HG03159 (cell line): Measurements from ENCODE around the gene TNFAIP8.
A peak's percentile ranks its signal among the peaks of the same experiment; 100 is the strongest.

Experiments used
- ATAC-seq: cut with Tn5 transposase; IDR thresholded peaks from one replicate; pipeline ENCODE4 v1.9.1; 2021; ENCODE audit warnings: mild to moderate bottlenecking, moderate library complexity; ENCODE audit not compliant: unreplicated experiment

Gene TNFAIP8

DNA sequence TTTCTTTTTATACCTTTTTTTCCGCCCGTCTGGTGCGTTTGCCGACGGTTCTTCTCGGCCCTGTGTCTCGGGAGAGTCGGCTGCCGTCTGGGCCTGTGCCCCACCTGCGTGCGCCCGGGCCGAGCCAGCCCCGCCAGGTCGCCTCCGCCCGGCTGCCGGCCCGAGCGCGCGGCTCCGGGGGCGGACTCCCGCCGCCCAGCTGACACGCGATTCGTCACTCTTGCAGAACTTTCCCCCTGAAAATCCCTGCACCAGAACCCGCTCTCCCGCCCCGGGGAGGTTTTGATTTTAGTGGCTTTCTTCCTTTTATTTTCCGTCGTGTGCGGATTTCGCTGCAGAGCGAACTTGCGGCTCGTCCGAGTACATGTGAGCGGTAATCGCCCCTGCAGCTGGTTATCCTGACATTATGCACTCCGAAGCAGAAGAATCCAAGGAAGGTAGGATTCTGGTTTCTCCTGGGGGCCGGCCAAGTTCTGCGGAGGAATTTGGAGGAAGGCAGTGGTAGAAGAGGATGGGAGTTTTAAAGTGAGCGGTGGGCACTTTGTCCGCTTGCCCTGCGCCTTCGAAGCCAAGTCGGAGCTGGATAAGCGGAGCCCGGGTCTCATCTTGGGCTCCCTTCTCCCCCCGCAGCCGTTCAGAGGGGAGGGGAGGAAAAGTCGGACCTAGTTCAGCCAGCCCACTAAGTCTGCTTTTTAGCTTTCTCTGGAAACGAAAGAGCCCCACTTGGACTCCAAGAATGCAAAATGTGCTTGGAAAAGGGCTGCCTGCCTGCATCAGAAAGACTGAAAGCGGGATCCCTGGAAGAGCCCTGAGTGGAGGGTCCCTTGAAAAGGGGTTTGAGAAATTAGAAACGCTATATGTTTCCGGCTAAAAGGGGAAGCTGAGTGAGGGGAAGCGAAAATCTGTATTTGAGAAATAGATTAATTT is at the start of gene TNFAIP8:
Gene TNFAIP8, plus strand, starts transcription at position 335 of the 927 bp plus-strand sequence. Its CDS starts 72 bp downstream, at position 407.
- ATAC-seq: peak; percentile 34

DNA sequence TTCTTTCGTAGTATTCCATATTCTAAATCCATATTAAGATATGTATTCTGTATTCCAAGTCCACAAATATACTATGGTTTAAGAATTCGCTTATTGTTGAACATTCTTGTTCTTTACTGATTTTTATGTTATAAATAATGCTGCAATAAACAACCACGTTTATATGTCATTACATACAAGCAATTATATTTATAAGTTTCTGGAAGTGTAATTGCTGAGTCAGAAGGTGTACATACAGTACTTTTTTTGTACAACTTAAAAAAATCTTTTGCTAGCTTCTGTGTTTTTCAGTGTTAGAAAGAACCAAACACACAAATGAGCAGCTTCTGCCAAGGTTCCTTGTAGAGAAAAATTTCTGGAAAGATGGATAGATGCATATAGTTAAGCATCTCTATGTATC is 48.6 kb upstream of the TNFAIP8 start:
- ATAC-seq: no peak

DNA sequence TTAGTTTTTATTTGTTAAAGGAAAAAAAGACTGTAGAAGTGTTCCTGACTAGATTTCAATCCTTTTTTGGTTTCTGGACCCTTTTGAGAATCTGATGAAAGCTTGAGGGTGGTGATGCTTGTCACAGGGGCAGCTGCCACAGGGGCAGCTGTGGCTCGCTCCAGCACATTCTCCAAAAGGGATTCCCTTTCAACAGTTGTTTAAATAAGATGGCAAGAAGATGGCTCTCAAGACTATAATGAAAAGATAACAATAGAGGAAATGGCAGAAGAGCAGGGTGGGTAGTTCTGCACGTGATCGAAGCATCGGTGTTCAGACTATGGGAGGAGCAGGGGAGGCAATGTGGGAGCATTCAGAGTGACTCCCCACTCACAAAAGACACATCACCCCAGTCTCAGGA is 46.5 kb upstream of the TNFAIP8 start:
- ATAC-seq: no peak

DNA sequence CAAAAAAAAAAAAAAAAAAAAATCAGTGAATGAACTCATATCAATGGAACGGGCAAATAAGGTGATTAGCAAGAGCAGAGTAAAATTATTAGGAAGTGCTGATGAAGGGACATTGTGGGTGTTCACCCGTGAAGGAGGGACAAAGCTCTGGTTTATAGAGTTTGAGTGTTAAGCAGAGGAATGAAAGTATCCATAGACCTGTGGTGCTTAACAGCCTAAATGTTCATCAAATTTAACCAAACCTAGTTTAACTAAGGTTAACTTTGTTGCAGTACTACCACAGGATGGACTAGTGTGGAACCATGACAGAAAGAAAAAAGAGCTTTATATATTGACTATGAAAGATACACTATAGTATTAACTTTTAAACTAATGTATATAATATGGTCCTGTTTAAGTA is 44.1 kb upstream of the TNFAIP8 start:
- ATAC-seq: no peak

DNA sequence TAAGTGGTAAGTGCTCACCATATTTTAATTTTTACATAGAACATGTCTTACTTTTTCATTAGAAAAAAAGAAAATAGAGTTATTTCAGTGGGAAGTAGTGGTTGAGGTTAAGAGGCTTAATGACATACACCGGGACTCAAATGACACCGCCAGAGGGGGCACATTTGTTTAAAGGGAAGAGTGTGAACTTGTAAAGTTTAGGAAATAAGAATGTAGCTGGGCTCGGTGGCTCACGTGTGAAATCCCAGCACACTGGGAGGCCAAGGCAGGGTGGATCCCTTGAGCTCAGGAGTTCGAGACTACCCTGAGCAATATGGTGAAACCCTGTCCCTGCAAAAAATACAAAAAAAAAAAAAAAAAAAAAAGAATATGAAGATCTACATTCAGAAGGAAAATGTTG is 43.4 kb upstream of the TNFAIP8 start:
- no peak for ATAC-seq

DNA sequence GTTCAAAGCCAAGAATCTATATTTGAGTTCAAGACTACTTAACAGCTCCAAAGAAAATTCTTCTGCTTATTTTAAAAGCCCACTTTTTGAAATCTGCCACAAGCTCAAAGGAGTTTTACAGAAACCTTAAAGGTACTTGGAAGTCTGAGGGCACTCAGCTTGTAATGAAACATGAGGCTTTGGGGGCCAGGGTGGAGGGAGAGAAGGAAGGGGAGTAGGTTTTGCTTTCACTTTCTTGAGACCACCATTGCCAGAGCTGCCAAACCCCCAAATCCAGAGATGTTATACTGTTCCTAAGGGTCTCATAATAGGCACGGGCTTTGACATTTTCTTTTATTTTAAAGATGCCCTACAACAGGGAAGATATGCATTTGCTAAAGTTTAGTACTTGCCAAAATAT is 42.6 kb upstream of the TNFAIP8 start:
- ATAC-seq: no peak

DNA sequence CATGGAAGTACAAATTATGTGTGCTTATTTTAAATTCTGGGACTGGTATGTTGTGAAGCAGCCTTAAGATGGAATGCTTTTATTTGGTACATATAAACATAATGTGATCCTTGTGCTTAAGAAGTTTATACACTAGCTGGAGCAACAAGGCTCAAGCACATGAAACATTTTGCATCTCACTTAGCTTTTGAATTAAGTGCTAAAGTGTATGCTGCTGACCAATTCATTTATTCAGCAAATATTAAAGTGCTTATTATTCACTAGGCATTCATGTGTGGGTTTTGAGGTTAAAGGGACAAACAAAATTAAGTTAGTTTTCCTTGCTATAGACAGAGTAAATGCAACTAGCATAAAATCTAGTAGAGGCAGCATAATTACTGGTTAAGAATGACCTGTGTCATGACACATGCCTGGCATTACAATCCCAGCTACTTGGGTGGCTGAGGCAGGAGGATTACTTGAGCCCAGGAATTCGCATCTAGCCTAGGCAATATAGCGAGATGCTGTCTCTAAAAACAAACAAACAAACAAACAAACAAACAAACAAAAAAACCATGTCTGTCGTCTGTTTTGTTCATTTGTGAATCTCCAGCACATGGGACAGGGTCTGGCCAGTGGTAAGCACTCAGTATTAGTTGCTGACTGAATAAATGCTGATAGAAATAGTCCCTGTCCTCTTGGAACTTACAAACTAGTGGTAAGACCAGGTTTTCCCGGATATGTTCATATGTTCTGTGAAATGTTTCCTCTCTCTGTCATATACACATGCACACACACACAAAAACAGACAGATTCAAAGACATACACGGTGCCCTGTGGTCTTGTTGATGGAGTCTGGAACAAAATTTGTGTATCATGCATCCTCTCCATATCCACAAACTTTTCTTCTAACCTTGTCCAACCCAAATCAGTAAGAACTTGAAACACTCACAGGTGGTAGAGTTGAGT is 41.9 kb upstream of the TNFAIP8 start:
- ATAC-seq: no peak

DNA sequence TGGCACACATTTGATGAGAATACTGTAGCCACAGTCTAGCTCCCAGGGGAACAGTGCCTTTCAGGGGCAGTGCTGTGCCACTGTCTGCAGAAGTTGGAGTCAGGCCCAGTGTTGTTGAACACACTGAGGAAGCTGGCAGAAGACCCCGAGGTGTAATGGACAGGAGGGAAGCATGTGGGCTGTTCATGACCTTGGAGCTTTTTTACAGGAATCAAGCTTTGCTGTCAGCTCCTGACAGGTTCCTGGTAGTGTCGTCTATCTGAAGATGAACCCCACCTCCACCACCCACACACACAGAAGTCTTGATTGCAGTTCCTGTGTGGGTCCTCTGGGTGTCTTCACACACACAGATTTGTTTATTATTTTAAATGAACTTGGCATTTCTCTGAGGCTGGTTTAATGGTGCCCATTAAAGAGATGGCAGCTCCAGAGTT is 40.3 kb upstream of the TNFAIP8 start:
- ATAC-seq: peak; percentile 81

DNA sequence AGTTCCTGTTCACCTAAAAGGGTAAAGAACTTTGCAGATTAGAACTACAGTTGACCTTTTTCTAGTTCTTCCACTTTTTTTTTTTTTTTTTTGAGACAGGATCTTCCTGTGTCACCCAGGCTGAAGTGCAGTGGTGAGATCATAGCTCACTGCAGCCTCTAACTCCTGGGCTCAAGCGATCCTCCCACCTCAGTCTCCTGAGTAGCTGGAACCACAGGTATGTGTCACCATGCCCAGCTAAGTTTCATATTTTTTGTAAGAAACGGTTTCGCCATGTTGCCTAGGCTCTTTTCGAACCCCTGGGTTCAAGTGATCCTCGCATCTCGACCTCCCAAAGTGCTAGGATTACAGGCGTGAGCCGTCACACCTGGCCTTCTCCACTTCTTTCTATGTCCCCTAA is 39.7 kb upstream of the TNFAIP8 start:
- no peak for ATAC-seq

DNA sequence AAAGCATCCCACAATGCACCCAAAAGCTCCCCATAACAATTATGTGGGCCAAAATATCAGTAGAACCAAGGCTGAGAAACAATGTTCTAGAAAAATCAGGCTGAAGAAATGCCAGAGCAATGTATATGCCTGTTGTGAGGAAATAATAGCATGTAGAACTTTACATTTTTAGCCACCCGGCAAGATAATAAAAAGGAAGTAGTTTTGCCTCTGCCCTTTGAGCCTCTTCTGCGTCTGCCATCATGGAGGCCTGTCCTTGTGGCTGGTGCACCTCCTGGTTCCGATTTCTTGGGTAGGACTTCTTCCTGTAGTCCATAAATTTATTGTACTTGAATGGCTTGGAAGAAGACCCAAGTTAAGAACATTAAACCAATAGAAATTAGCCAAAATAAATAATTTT is 38.9 kb upstream of the TNFAIP8 start:
- ATAC-seq: no peak

DNA sequence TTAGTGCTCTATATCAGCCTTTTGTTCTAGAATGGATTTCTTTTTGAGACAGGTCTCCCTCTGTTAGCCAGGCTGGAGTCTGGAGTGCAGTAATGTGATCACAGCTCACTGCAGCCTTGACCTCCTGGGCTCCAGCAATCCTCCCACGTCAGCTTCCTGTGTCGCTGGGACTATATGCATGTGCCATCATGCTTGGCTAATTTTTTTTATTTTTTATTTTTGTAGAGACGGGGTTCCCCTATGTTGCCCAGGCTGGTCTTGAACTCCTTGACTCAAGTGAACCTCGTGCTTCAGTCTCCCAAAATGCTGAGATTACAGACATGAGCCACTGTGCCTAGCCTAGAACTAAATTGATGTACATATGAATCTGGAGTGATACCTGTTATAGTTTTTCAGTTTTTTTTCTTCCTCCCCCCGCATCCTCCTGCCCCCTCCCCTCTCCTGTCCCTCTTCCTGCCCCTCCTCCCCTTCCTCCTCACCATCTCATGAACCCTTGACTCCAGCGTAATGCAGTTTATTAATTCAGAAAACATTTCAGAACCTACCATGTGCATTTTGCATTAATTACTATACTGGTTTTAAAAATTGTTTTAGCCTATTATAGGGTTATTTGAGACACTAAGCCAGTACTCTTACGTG is 37.4 kb upstream of the TNFAIP8 start:
- ATAC-seq: peak; percentile 39

DNA sequence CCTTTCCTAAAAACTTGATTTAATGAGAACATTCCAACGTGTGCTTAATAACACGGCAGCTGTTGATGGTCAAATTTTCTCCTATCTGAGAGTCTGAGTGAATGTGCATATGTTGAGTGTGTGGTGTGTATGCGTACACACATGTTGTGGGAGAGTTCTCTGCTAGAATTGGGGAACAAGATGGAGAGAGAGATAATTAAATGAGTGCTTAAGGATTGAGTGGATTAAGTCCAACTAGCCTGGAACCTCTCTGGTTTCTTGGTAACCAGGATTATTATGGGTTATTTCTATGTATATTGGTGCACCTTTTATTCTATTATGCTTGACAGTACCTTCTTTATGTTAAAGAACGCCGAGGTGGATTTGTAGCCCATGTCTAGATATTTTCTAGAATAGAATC is 36.4 kb upstream of the TNFAIP8 start:
- ATAC-seq: no peak

DNA sequence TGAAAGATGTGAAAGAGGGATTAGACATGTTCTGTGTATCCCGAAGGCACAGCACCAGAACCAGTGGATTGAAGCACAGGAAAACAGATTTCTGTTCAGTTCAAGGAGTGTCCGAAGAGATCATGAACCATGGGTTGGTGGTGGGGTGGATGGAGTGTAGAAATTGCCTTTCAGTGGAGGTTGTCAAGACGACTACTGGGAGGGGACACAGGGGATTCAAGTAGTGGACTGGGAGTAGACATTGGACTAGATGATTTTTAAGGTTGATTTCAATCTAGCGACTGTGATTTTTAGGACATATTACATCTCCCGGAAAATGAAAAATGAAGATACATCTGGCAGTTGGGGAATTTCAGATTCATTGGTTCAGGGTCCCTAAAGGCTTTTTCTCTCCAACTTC is 35.9 kb upstream of the TNFAIP8 start:
- ATAC-seq: no peak

DNA sequence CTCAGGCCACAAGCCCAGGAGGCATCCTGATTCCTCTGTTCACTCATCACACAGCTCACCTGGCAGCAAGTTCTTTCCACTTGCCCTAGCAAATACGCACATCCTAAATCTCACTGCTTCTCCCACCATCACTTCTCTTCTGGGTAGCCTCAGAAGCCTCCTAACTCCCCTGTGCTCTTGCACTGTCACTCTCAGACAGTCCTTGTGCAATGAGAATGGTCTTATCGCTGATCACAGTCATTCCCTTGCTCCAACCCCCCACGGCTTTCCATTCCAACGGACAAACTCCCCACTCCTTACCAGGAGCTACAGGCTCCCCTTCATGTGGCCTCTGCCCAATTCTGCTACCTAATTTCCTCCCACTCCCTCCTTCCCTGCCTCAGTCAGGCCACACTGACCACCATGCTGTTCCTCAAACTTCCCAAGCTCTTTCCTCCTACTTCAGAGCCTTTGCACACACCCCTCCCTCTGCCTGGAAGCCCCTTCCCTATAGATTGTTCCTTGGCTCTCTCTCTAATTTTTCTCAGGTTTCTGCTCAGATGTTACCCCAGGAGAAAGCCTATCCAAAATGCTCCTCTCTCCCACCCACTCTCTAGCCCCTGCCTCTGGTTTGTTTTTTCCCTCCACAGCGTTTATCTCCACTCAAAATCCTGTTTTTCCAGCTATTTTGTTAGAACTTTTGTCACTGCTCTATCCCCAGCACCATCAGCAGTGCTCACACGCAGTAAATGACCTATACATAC is 34.1 kb upstream of the TNFAIP8 start:
- ATAC-seq: no peak

DNA sequence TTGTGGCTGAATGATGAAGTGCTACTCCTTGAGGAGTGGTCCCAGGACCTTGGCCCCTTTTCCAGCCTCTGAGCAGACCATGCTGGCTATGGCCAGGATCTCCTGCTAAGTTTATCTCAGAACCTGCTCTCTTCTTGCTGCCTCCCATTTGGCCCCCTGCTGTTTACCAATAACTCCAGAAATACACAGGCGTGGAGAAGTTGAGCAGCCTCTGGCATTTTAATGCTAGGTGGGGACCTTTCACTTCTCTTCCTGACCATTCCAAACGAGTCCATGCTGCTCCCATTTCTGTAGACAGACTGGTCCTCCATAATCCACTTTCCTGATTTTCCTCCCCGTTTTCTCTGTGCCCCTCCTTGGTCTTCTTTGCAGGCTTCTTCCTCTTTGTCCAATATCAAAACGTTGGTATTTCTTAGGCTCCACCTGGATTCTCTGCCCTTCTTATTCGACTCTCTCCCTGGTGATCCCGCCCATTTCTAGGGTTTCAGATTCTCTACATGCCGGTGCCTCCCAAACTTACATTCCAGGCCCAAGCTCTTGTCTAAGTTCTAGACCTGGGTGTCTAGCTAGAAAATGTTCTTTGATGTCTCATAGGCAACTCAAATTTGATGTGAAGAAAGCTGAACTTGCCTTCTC is 33.4 kb upstream of the TNFAIP8 start:
- ATAC-seq: no peak

DNA sequence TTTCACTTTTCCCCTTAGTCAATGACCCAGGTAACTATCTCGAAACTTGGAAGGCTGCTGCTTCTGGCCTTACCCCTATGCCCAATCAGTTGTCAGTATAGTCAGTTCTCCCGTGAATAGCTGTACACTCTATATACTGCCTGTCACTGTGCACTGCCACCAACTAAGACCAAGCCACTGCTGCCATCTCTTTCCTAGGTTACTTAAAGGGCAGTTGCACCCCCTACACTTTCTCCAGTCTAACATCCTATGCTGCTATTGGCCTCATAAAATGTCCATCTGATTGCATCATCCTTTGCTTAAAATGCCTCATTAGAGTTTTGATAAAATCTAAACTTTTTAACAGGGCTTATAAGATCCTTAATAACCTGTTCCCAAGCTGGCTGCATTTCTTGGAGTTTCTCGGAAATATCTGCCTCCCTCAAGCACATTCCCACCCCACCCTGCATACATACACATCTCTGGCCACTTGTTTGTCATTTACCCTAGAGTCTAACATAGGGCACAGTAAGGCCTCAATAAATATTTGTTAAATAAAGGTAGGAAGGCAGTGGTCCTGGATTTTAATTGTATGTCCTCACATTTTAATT is 32.8 kb upstream of the TNFAIP8 start:
- ATAC-seq: peak; percentile 32

DNA sequence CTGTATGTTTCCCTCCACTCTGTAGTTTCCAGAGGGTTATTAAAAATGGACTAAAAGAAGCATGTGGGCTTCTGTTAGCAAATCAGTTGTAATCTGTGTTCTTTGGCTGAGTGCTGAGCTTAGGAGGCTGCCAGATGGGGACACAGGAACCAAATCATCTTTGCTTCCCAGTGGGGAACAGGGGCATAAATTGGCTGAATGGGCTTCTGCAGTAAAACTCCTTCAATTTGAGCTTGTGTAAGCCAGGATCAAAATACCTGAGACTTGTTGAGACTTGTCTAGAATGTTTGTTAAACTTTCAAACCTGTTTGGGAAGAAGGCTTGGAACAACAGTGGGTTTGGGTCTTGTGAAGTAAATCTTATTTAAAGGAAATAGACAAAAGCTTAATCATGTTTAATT is 32.2 kb upstream of the TNFAIP8 start:
- no peak for ATAC-seq

DNA sequence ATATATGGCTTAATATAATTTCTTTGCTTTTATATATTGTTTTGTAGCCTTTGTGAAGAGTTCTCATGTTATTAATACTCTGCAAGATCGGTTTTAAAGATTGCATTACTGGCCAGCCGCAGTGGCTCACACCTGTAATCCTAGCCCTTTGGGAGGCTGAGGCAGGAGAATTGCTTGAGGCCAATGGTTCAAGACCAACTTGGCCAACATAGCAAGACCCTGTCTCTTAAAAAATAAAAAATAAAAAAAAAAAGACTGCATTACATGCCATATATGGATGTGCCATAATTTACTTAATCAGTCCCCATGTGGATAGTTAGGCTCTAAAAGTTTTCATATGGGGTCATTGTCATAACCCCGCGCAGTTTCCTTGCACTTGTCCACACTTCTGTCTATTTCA is 31.0 kb upstream of the TNFAIP8 start:
- ATAC-seq: no peak

DNA sequence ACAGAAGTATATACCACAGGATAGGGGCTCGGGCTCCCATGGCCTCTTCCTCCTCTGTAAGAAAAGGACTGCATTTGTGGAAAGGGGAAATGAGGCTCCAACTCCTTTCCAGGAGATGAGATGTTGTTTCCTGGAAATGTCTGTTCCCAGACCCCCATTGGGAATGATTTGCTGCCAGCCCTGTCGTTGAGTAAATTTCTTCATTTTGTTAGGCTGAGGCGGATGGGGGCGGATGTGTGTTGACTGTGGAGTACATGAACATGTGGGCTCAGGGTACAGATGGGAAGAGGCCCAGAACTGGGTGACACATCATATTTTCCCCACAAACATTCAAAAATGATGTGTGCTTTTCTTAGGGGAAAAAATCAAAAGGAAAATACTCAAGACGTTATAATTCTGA is 28.8 kb upstream of the TNFAIP8 start:
- no peak for ATAC-seq
